HG03432 (cell line): Measurements from ENCODE around the gene URI1.

Experiments used
- ATAC-seq: cut with Tn5 transposase; IDR thresholded peaks from one replicate; pipeline ENCODE4 v1.9.1; 2021; ENCODE audit warnings: mild to moderate bottlenecking, moderate library complexity; ENCODE audit not compliant: unreplicated experiment

The URI1 gene

GRCh38 chr19:29967623-29968022 lies 25.6 kb downstream of the URI1 start:
- ATAC-seq = peak; percentile 38

- no peak for ATAC-seq
These were observed 27.9 kb downstream of the URI1 start for GRCh38 chr19:29969891-29970290.

GRCh38 chr19:29971002-29971401 lies 29.0 kb downstream of the URI1 start:
- ATAC-seq = no peak

- ATAC-seq = no peak
These were observed 29.6 kb downstream of the URI1 start for GRCh38 chr19:29971648-29972047.

GRCh38 chr19:29974701-29975100 lies 32.7 kb downstream of the URI1 start:
- no peak for ATAC-seq

GRCh38 chr19:29976151-29976943 lies 34.3 kb downstream of the URI1 start:
- ATAC-seq = no peak

GRCh38 chr19:29978080-29978479 lies 36.0 kb downstream of the URI1 start:
- no peak for ATAC-seq

- no peak for ATAC-seq
These were observed 41.5 kb downstream of the URI1 start for GRCh38 chr19:29983568-29983967.

GRCh38 chr19:29985196-29985595 lies 43.2 kb downstream of the URI1 start:
- ATAC-seq = no peak

GRCh38 chr19:29988351-29988750 lies 46.3 kb downstream of the URI1 start:
- no peak for ATAC-seq

GRCh38 chr19:29992233-29992867 lies 50.3 kb downstream of the URI1 start:
- no peak for ATAC-seq

- ATAC-seq = no peak
These were observed 57.5 kb downstream of the URI1 start for GRCh38 chr19:29999490-29999889.

- ATAC-seq = no peak
These were observed 58.8 kb downstream of the URI1 start for GRCh38 chr19:30000862-30001261.

GRCh38 chr19:30001301-30001700 lies 59.3 kb downstream of the URI1 start:
- ATAC-seq = no peak

GRCh38 chr19:30001791-30002190 lies 59.8 kb downstream of the URI1 start:
- no peak for ATAC-seq

- ATAC-seq = no peak
These were observed 61.8 kb downstream of the URI1 start for GRCh38 chr19:30003866-30004265.

- no peak for ATAC-seq
These were observed 62.4 kb downstream of the URI1 start for GRCh38 chr19:30004403-30004802.

GRCh38 chr19:30006207-30006606 lies 64.2 kb downstream of the URI1 start:
- no peak for ATAC-seq

GRCh38 chr19:30008169-30008568 lies 66.1 kb downstream of the URI1 start:
- ATAC-seq = no peak

GRCh38 chr19:30009013-30009412 lies 67.0 kb downstream of the URI1 start:
- ATAC-seq = no peak

GRCh38 chr19:30011051-30011578 lies 69.1 kb downstream of the URI1 start:
- no peak for ATAC-seq

- ATAC-seq = no peak
These were observed 72.7 kb downstream of the URI1 start for GRCh38 chr19:30014770-30015169.
